Measurements from ENCODE around the gene EEF1AKMT3. TPM values are rescaled to one million over a fixed set of nuclear protein-coding genes. Genes with fewer than 3 reads are reported as not detected.

EEF1AKMT3 gene
- total RNA-seq, 2 donors from 2014 or later, result 3.4 to 4.8 TPM

DNA sequence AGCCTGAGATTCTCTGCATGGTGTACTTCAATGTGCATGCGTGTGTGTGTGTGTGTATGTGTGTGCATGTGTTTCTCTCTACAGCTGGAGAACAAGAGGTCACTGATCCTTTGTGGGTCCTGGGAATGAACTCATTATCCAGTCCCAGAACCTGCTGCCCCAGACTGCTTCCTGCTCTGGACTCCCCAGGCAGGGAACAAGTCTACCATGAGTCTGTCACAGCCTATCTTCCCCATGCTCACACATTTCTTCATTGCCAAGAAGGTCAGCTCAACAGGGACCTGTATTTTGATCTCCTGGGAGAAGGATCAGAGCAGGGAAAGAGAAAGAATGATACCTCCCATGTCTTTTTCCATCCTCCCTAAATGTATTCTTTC is 31.0 kb upstream of the EEF1AKMT3 start:
- no peak for TF ChIP-seq CTCF (IDR thresholded peaks at IDR 0.05)
- H3K9me3 ChIP-seq, result no peaks in the 10 kb centered on the region
- peak overlapping the region; percentile 21 for H3K4me3 ChIP-seq

DNA sequence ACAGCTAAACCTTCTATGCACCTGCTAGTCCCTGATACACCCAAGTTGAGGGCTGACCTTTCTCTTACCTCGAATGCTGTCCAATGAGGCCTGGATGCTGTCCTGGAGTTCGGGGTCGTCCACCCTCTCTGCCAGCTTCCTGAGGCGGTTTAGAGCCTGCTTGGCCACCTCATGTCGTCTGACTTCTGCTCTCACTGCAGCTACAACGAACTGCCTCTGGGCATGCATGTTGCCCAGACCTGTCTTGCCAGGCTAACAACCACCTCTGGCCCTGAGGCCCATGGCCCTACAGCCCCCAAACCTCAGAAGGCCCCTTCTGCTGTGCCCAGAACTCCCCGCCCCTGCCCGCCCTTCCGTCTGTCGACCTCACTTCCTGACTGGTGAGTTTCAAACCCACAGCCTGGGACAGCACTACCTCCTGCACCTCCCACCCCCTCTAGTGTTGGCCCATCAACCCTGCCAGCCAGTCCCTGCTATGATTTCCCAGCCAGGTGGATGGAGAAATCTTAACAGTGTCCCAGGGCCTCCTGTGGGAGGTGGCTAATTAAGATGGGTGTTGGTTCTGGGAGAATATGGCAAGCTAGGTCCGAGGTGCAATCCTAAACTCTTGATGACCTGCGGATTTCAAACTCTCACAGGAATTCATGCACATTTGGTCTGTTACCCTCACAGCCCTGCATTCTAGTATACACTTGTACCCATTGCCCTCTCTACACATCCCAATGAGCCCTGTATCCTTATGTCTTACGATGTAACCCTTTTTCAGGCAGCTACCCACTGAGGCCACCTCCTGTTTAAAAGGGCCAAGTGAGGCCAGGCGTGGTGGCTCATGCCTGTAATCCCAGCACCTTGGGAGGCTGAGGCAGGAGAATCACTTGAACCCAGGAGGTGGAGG is 30.3 kb upstream of the EEF1AKMT3 start:
- Histone ChIP-seq H3K36me3 (no peaks in the 10 kb centered on the region), H3K9me3 (no peaks in the 10 kb centered on the region), H3K4me1 (peaks cover 5% of the 10 kb centered on the region), H3K9ac (ENCODE audit: low read depth in 2 of 2, low read length in 2 of 2) (no peak overlapping the region), H3K27ac (peak overlapping the region; percentile 48), H3K4me3 (peak overlapping the region; percentile 21), H3K27me3 (peaks cover 38% of the 10 kb centered on the region)
- TF ChIP-seq CTCF (IDR thresholded peaks at IDR 0.05), result no peak
- intact Hi-C loops (cut with DNase I), result no loop called here
- peak; percentile 51 for DNase-seq

More for the DNA sequence above, 31.0 kb upstream of the EEF1AKMT3 start:
- Histone ChIP-seq H3K27me3 (peaks cover 45% of the 10 kb centered on the region), H3K27ac (peak overlapping the region; percentile 48), H3K36me3 (no peaks in the 10 kb centered on the region), H3K4me1 (peaks cover 5% of the 10 kb centered on the region), H3K9ac (ENCODE audit: low read depth in 2 of 2, low read length in 2 of 2) (peak overlapping the region in 1 of 2 donors; percentile 10)
- intact Hi-C loops (cut with DNase I), result no loop called here
- DNase-seq, result no peak

DNA sequence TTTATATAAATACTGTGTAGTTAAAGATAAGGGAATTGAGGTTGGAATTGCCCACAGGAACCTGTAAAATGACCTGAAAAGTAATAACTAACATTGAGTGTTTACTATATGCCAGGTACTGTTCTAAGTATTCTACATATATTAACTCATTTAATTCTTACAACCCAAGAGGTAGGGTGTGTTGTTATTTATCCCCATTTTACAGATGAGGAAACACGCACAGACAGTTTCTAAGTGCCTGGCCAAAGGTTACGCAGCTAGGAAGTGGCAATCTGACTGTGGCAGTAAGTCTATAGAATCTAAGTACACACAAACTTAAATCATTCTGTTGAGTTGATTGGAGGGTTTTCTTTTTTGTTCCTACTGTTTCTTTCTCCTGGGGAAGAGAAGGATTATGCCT is 28.6 kb upstream of the EEF1AKMT3 start:
- Histone ChIP-seq H3K9ac (ENCODE audit: low read depth in 2 of 2, low read length in 2 of 2) (no peak overlapping the region), H3K27me3 (peaks cover 21% of the 10 kb centered on the region), H3K4me3 (no peak overlapping the region), H3K4me1 (no peaks in the 10 kb centered on the region), H3K9me3 (no peaks in the 10 kb centered on the region), H3K27ac (no peak overlapping the region), H3K36me3 (no peaks in the 10 kb centered on the region)
- intact Hi-C loops (cut with DNase I), result no loop called here
- TF ChIP-seq CTCF (IDR thresholded peaks at IDR 0.05), result no peak
- no peak for DNase-seq

GRCh38 chr12:57744194-57744776 is 28.1 kb upstream of the EEF1AKMT3 start:
- Histone ChIP-seq H3K27me3 (peaks cover 16% of the 10 kb centered on the region), H3K36me3 (peaks cover 4% of the 10 kb centered on the region), H3K9ac (ENCODE audit: low read depth in 2 of 2, low read length in 2 of 2) (peak overlapping the region in 1 of 2 donors; percentile 97), H3K4me3 (peak overlapping the region; percentile 63), H3K9me3 (no peaks in the 10 kb centered on the region), H3K27ac (peak overlapping the region; percentile 73), H3K4me1 (no peaks in the 10 kb centered on the region)
- peak; percentile 76 for DNase-seq
- no peak for TF ChIP-seq CTCF (IDR thresholded peaks at IDR 0.05)
- intact Hi-C loops (cut with DNase I), result no loop called here

DNA sequence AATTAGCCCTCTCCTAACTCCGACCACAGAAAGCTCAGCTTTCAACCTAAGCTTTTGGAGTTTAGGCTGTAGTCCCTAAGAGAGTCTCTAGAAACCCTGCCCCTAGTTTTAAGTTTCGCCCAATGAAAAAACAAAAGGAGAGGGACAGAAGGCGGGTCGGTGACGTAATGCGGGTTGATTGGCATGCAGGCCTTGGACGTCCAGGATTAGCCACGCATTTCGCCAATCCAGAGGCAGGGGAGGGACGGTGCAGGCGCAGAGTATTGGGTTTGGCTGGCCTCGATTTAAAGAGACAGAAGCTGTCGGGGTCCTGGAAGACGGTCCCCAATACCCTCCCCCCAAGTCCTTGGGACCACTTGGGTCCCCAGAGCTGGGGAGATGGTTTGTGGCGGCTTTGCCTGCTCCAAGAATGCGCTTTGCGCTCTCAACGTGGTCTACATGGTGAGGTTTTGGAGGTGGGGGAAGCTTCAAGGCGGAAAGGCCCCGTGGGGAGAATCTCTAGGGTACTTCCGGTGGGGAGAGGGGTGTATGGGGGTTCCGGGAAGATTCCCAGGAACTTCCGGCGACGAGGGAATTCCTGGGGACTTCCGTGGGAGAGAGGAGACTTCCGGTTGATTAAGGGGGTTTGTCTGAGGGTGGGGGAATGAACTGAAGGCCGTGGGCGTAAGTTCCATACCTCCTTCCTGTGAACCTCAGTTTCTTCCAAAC is 27.5 kb upstream of the EEF1AKMT3 start, which contains the start of gene TSPAN31:
TSS of gene TSPAN31 (plus strand) at position 263 of the 708 bp plus-strand sequence. CDS start at position 379, 116 bp downstream.
- H3K4me3 ChIP-seq, result peak within 1 kb of the TSS; percentile 63

More for the DNA sequence above, 27.5 kb upstream of the EEF1AKMT3 start, which contains the start of gene TSPAN31:
- Histone ChIP-seq H3K9ac (ENCODE audit: low read depth in 2 of 2, low read length in 2 of 2) (peak within 1 kb of the TSS; percentile 91 to 97), H3K4me1 (no peaks in the 10 kb centered on the region), H3K36me3 (peaks cover 6% of the 10 kb centered on the region), H3K9me3 (no peaks in the 10 kb centered on the region), H3K27ac (peak within 1 kb of the TSS; percentile 73), H3K27me3 (peaks cover 10% of the 10 kb centered on the region)
- DNase-seq, result peak; percentile 98
- intact Hi-C loops (cut with DNase I), result no loop called here
- TF ChIP-seq CTCF (IDR thresholded peaks at IDR 0.05), result no peak

Data from colonic mucosa (tissue), 4 donors.